H1 (cell line): ENCODE results near the gene CABP4. TPM values are rescaled to one million over a fixed set of nuclear protein-coding genes. Genes with fewer than 3 reads are reported as not detected.

Source experiments
- CTCF ChIA-PET: fragments of 300-600 bp; sonication (Branson Sonifier 250); formaldehyde crosslinking; loops from one replicate; lab custom pipeline; 2021; ENCODE audit not compliant: partially characterized antibody; lab: Charles Lee
- POLR2A ChIA-PET: fragments of 300-600 bp; sonication (Branson Sonifier 250); formaldehyde crosslinking; loops from one replicate; lab custom pipeline; 2021; ENCODE audit warnings: inconsistent platforms; ENCODE audit not compliant: partially characterized antibody; lab: Charles Lee
- DNase-seq, 2 experiments: peaks; one replicate each; pipeline versions ENCODE4 v3.0.0 to v3.0.0-alpha.2; 2010 to 2022; ENCODE audit warnings: low spot score in 2 of 2, low read depth in 1 of 2, mixed read lengths in 1 of 2
- FAIRE-seq: peaks from 2 replicates; lab custom pipeline; 2011; peaks lifted over from hg19 to GRCh38; lab: Jason Lieb, UNC
- H2AFZ ChIP-seq: 2 replicates; pipeline ENCODE4 v1.8.1; 2012; ENCODE audit warnings: low read length, inconsistent platforms
- H2AK5ac ChIP-seq: 2 replicates; pipeline ENCODE4 v1.6.1; 2013; ENCODE audit warnings: low read depth, low read length
- H2BK120ac ChIP-seq: replicated peaks from 2 replicates; pipeline ENCODE3; 2013; ENCODE audit warnings: low read depth, low read length, inconsistent platforms
- H2BK12ac ChIP-seq: 2 replicates; pipeline ENCODE4 v1.6.1; 2013; ENCODE audit warnings: low read depth, low read length
- H2BK15ac ChIP-seq: 2 replicates; pipeline ENCODE4 v1.6.1; 2013; ENCODE audit warnings: low read length
- H2BK20ac ChIP-seq: 2 replicates; pipeline ENCODE4 v1.6.1; 2013; ENCODE audit warnings: low read length
- H2BK5ac ChIP-seq: 2 replicates; pipeline ENCODE4 v1.6.1; 2013; ENCODE audit warnings: low read depth, low read length
- H3K14ac ChIP-seq: 2 replicates; pipeline ENCODE4 v1.6.1; 2013; ENCODE audit warnings: inconsistent platforms; ENCODE audit not compliant: insufficient read length
- H3K18ac ChIP-seq: 2 replicates; pipeline ENCODE4 v1.6.1; 2013; ENCODE audit warnings: low read length; ENCODE audit errors: extremely low read depth
- H3K23ac ChIP-seq: 2 replicates; pipeline ENCODE4 v1.6.1; 2013; ENCODE audit warnings: inconsistent platforms; ENCODE audit not compliant: insufficient read length
- H3K23me2 ChIP-seq: 2 replicates; pipeline ENCODE4 v1.6.1; 2013; ENCODE audit warnings: low read depth, low read length
- H3K27ac ChIP-seq: 2 replicates; pipeline ENCODE4 v1.6.1; 2011; ENCODE audit warnings: low read depth, low read length, inconsistent platforms
- H3K27me3 ChIP-seq, 4 experiments: replicated peaks in 1 of 4; 1 replicate in 1 of 4; 2 replicates in 3 of 4; pipeline versions ENCODE4 v1.6.1 to v1.8.1; 2011 to 2013; ENCODE audit warnings: low read length in 3 of 4, mild to moderate bottlenecking in 3 of 4, inconsistent platforms in 2 of 4, mixed read lengths in 2 of 4, moderate library complexity in 1 of 4; ENCODE audit not compliant: control insufficient read depth in 3 of 4, insufficient read depth in 3 of 4; ENCODE audit errors: extremely low read depth in 1 of 4
- H3K36me3 ChIP-seq, 4 experiments: 2 replicates each; pipeline versions ENCODE4 v1.6.1 to v1.8.1; 2011 to 2013; ENCODE audit warnings: mild to moderate bottlenecking in 4 of 4, low read length in 3 of 4, moderate library complexity in 2 of 4, control low read depth in 1 of 4, inconsistent platforms in 1 of 4; ENCODE audit not compliant: insufficient read depth in 4 of 4, control insufficient read depth in 2 of 4
- H3K4ac ChIP-seq: replicated peaks from 2 replicates; pipeline ENCODE3; 2013; ENCODE audit warnings: low read length, low read depth, mixed read lengths, inconsistent platforms; ENCODE audit not compliant: insufficient read length
- H3K4me1 ChIP-seq, 4 experiments: replicated peaks in 1 of 4; 1 replicate in 1 of 4; 2 replicates in 3 of 4; pipeline versions ENCODE4 v1.6.1 to v1.8.1; 2011 to 2013; ENCODE audit warnings: low read length in 3 of 4, inconsistent platforms in 2 of 4, mixed read lengths in 1 of 4; ENCODE audit not compliant: insufficient read depth in 4 of 4, control insufficient read depth in 3 of 4
- H3K4me2 ChIP-seq, 2 experiments: 2 replicates each; pipeline versions ENCODE4 v1.6.1 to v1.8.1; 2011 to 2013; ENCODE audit warnings: low read depth in 2 of 2, low read length in 2 of 2, control low read depth in 1 of 2, inconsistent platforms in 1 of 2, mild to moderate bottlenecking in 1 of 2; ENCODE audit not compliant: insufficient read depth in 1 of 2
- H3K4me3 ChIP-seq, 4 experiments: fragments of 200-600, 300-600 bp in 1 of 4; sonication (generic), shearing (Covaris generic), sonication (Bioruptor Twin) in 1 of 4; 2 replicates each; pipeline versions ENCODE4 v1.5.1 to v1.8.1; 2011 to 2016; ENCODE audit warnings: low read length in 4 of 4, low read depth in 3 of 4, control low read depth in 2 of 4, inconsistent platforms in 2 of 4, mild to moderate bottlenecking in 2 of 4, mixed read lengths in 1 of 4, moderate library complexity in 1 of 4; ENCODE audit not compliant: insufficient read depth in 2 of 4; ENCODE audit errors: extremely low read depth in 1 of 4
- H3K56ac ChIP-seq: replicated peaks from 2 replicates; pipeline ENCODE3; 2013; ENCODE audit warnings: low read depth, mild to moderate bottlenecking, mixed read lengths, low read length, inconsistent platforms; ENCODE audit not compliant: insufficient read length
- H3K79me1 ChIP-seq: 2 replicates; pipeline ENCODE4 v1.6.1; 2013; ENCODE audit warnings: low read depth, low read length, control low read depth
- H3K79me2 ChIP-seq, 2 experiments: 2 replicates each; pipeline versions ENCODE4 v1.6.1 to v1.8.1; 2012 to 2013; ENCODE audit warnings: low read length in 2 of 2, mild to moderate bottlenecking in 2 of 2, inconsistent platforms in 1 of 2; ENCODE audit not compliant: insufficient read depth in 2 of 2, control insufficient read depth in 1 of 2
- H3K9ac ChIP-seq, 4 experiments: replicated peaks in 1 of 4; 1 replicate in 1 of 4; 2 replicates in 3 of 4; pipeline versions ENCODE4 v1.6.1 to v1.8.1; 2011 to 2013; ENCODE audit warnings: low read depth in 3 of 4, low read length in 3 of 4, control low read depth in 2 of 4, mild to moderate bottlenecking in 2 of 4, moderate library complexity in 2 of 4, inconsistent platforms in 1 of 4; ENCODE audit errors: extremely low read depth in 1 of 4
- H3K9me3 ChIP-seq, 2 experiments: 2 replicates each; pipeline versions ENCODE4 v1.6.1 to v1.8.1; 2012 to 2013; ENCODE audit warnings: mild to moderate bottlenecking in 2 of 2, moderate library complexity in 2 of 2, control low read depth in 1 of 2, inconsistent platforms in 1 of 2, low read depth in 1 of 2, low read length in 1 of 2, mixed read lengths in 1 of 2; ENCODE audit not compliant: insufficient read depth in 2 of 2
- H4K20me1 ChIP-seq, 2 experiments: replicated peaks in 1 of 2; 2 replicates each; pipeline versions ENCODE3 to v1.8.1; 2011 to 2013; ENCODE audit warnings: inconsistent platforms in 2 of 2, low read length in 2 of 2, mild to moderate bottlenecking in 1 of 2; ENCODE audit not compliant: insufficient read depth in 2 of 2, control insufficient read depth in 1 of 2
- H4K5ac ChIP-seq: 2 replicates; pipeline ENCODE4 v1.6.1; 2013; ENCODE audit warnings: low read length, low read depth, mixed read lengths, inconsistent platforms; ENCODE audit not compliant: insufficient read length
- H4K8ac ChIP-seq: 2 replicates; pipeline ENCODE4 v1.8.0; 2013; ENCODE audit warnings: mild to moderate bottlenecking, moderate library complexity, low read length, inconsistent platforms; ENCODE audit not compliant: insufficient read depth; ENCODE audit errors: extremely low read depth
- H4K91ac ChIP-seq: replicated peaks from 2 replicates; pipeline ENCODE3; 2013; ENCODE audit warnings: low read length, mixed read lengths, inconsistent platforms; ENCODE audit not compliant: insufficient read length
- BCL11A ChIP-seq, 2 experiments: IDR thresholded peaks; one replicate each; pipeline ENCODE4 v1.6.1; 2011; ENCODE audit warnings: low read depth in 2 of 2, low read length in 2 of 2, mild to moderate bottlenecking in 2 of 2
- CBX8 ChIP-seq: fragments of 300-800, 300-1000 bp; sonication (generic); IDR thresholded peaks from 2 replicates; pipeline ENCODE4 v1.7.1; 2016; ENCODE audit warnings: low read depth, low read length, borderline replicate concordance
- CHD1 ChIP-seq: IDR thresholded peaks from 2 replicates; pipeline ENCODE4 v1.6.1; 2012; ENCODE audit warnings: low read depth, low read length, improper control_type of control experiment
- E2F6 ChIP-seq: IDR thresholded peaks from 2 replicates; pipeline ENCODE4 v1.6.1; 2012; ENCODE audit warnings: inconsistent platforms
- JUN ChIP-seq: IDR thresholded peaks from 2 replicates; pipeline ENCODE4 v1.6.1; 2011; ENCODE audit warnings: low read depth, mild to moderate bottlenecking, improper control_type of control experiment, low read length
- POLR2A ChIP-seq, 2 experiments: IDR thresholded peaks; 1 replicate in 1 of 2; 2 replicates in 1 of 2; pipeline ENCODE4 v1.6.1; 2011; ENCODE audit warnings: low read depth in 2 of 2, low read length in 2 of 2, mild to moderate bottlenecking in 2 of 2; ENCODE audit errors: control extremely low read depth in 1 of 2
- RNF2 ChIP-seq: fragments of 200-900, 300-1000 bp; sonication (generic); IDR thresholded peaks from 2 replicates; pipeline ENCODE4 v1.7.1; 2016; ENCODE audit warnings: borderline replicate concordance, low read depth, mild to moderate bottlenecking, antibody characterized with exemption, low read length; ENCODE audit not compliant: poor library complexity, severe bottlenecking; ENCODE audit errors: missing control alignments
- SP1 ChIP-seq: IDR thresholded peaks from 2 replicates; pipeline ENCODE4 v1.6.1; 2011; ENCODE audit warnings: low read depth, low read length
- SUZ12 ChIP-seq: fragments of 200-600 bp; sonication (generic); IDR thresholded peaks from 2 replicates; pipeline ENCODE4 v1.6.1; 2012; ENCODE audit warnings: mild to moderate bottlenecking, inconsistent platforms, low read length, moderate library complexity, mixed read lengths
- TAF1 ChIP-seq: IDR thresholded peaks from 2 replicates; pipeline ENCODE4 v1.6.1; 2011; ENCODE audit warnings: mild to moderate bottlenecking, low read depth, low read length
- WGBS, 2 experiments: shearing (Covaris generic) in 1 of 2; methylation state at CpG; one replicate each; pipeline versions ENCODE4 v1.1.6 to v1.1.7; 2013 to 2015; ENCODE audit warnings: low lambda C conversion rate in 2 of 2, mixed read lengths in 2 of 2, inconsistent platforms in 1 of 2, low coverage in 1 of 2, missing lambda C conversion rate in 1 of 2; ENCODE audit not compliant: insufficient replicate concordance in 2 of 2, insufficient coverage in 1 of 2, insufficient read length in 1 of 2; ENCODE audit errors: extremely low coverage in 1 of 2, missing lambda C conversion rate in 1 of 2; 5-methylcytosine and 5-hydroxymethylcytosine counted together
- polyA plus RNA-seq, 7 experiments: library from polyadenylated mRNA; depleted of rRNA in 3 of 7; stranded (reverse) in 5 of 7; unstranded in 2 of 7; fragments of >200 nt in 5 of 7; fragments of 200-250 nt in 2 of 7; gene quantifications; 1 replicate in 5 of 7; 2 replicates in 1 of 7; 4 replicates in 1 of 7; pipeline versions ENCODE4 v1.2.1 to v1.2.3, GENCODE V29; 2011 to 2013; ENCODE audit warnings: missing spikeins in 2 of 7, mixed read lengths in 2 of 7
- total RNA-seq: library from RNA; stranded (reverse); fragmentation: NEBNext Ultra II Directional; extraction: Animal tissue kit (Norgen Biotek cat#: 25700); gene quantifications from 2 replicates; pipeline ENCODE4 v1.2.1, GENCODE V29; 2021

The CABP4 gene
- total and polyA plus RNA-seq, 2 of the 8 experiments (the other 6 are each of a cell fraction or from before 2014, with no cell fraction given) = not detected

GRCh38 chr11:67420646-67421429 lies 34.3 kb upstream of the CABP4 start:
- Histone ChIP-seq H3K9me3 (no peaks in the 10 kb centered on the region), H4K91ac (peak overlapping the region; percentile 65), H2BK120ac (no peak overlapping the region), H4K20me1 (peaks cover 0 to 3% of the 10 kb centered on the region in 2 experiments), H2AFZ (0 out of 2 replicates have a peak overlapping the region, but pooled peaks have one; percentile 16), H3K14ac (no peak overlapping the region), H3K79me2 (no peaks in the 10 kb centered on the region), H4K8ac (no peak overlapping the region), H3K56ac (peak overlapping the region; percentile 75), H2BK5ac (no peak overlapping the region), H3K79me1 (no peaks in the 10 kb centered on the region), H2BK12ac (no peak overlapping the region), H3K27me3 (peaks cover 0 to 8% (median 5%) of the 10 kb centered on the region in 4 experiments; a peak in 4 of 7 replicates), H3K18ac (peak overlapping the region; percentile 19), H3K4me1 (peaks cover 4 to 15% (median 10%) of the 10 kb centered on the region in 4 experiments), H4K5ac (no peak overlapping the region), H3K36me3 (no peaks in the 10 kb centered on the region), H3K9ac (peak overlapping the region in 3 of 4 experiments; percentile 20 to 52 (median 47); a peak in 4 of 7 replicates), H3K27ac (no peak overlapping the region), H3K4me3 (peak overlapping the region; percentile 32 to 64 (median 36); a peak in 7 of 8 replicates), H2BK20ac (no peak overlapping the region), H3K23ac (no peak overlapping the region), H2BK15ac (no peak overlapping the region), H3K4ac (no peak overlapping the region), H3K4me2 (peak overlapping the region; percentile 57 to 83), H3K23me2 (peaks cover 10% of the 10 kb centered on the region; the same call in 1 of the 2 replicates), H2AK5ac (no peak overlapping the region)
- DNase-seq (peak; percentile 84 to 100), FAIRE-seq (no peak)
- ChIA-PET CTCF (interaction anchor here (0.6 to 1.8 kb wide), 7 partner anchors 12 to 388 kb away, joined by 3 to 6 read pairs (median 3); no protein-coding TSS in a partner anchor), POLR2A (interaction anchor here (0.8 to 10.2 kb wide), 12 partner anchors 9 to 75 kb away, joined by 3 to 104 read pairs (median 4); partner anchors contain the start of genes CORO1B, PPP1CA, PTPRCAP and RAD9A)
- WGBS, 2 experiments = 4% methylated on average over 23 of the region's 97 CpGs; no CpG with 5 or more reads in 1 of the 2 experiments
- no peak for TF ChIP-seq BCL11A (IDR thresholded peaks at IDR 0.05; ENCODE audit: low read depth in 2 of 2, low read length in 2 of 2)
- TF ChIP-seq JUN = no peak
- no peak for TF ChIP-seq RNF2
- no peak for TF ChIP-seq CBX8
- peak; percentile 37; the same call in 1 of the 2 replicates for TF ChIP-seq TAF1
- TF ChIP-seq SUZ12 = no peak
- peak in 1 of 2 experiments; percentile 42; a peak in 1 of 3 replicates for TF ChIP-seq POLR2A (IDR thresholded peaks at IDR 0.05; ENCODE audit: control extremely low read depth in 1 of 2, low read depth in 2 of 2, low read length in 2 of 2)
- TF ChIP-seq SP1 = peak; percentile 55; the same call in 1 of the 2 replicates
- peak; percentile 71 for TF ChIP-seq E2F6
- TF ChIP-seq CHD1 = no peak
